Panc1 (cell line): ENCODE data around the gene REC114. TPM values are rescaled to one million over a fixed set of nuclear protein-coding genes. Genes with fewer than 3 reads are reported as not detected.
"Not testable (repeated sequence)": the region's sequence is repeated elsewhere in the genome, so short reads cannot be mapped to it uniquely, and the experiment has no call there.

Source experiments
- ATAC-seq: fragments of 200-7000 bp; cut with Tn5 transposase; 2 replicates; pipeline ENCODE4 v1.9.1; 2020; ENCODE audit warnings: mild to moderate bottlenecking, moderate library complexity
- BruUV-seq: library from RNA; stranded (reverse); fragments of 400-500 nt; replicated peaks from 2 replicates; lab custom pipeline; 2021; lab: Mats Ljungman, UMichigan
- CTCF ChIA-PET: fragments of 300-600 bp; sonication (Branson Sonifier 250); formaldehyde crosslinking; loops from one replicate; lab custom pipeline; 2022; ENCODE audit warnings: antibody characterized with exemption; lab: Charles Lee
- POLR2A ChIA-PET: fragments of 300-600 bp; sonication (Branson Sonifier 250); formaldehyde crosslinking; loops from one replicate; lab custom pipeline; 2022; ENCODE audit warnings: antibody characterized with exemption; lab: Charles Lee
- DNase-seq: peaks from one replicate; pipeline ENCODE4 v3.0.0-alpha.2; 2010; ENCODE audit warnings: low read depth, low spot score
- H3K27ac ChIP-seq: 2 replicates; pipeline ENCODE4 v1.5.1; 2011; ENCODE audit warnings: mild to moderate bottlenecking, low read length, inconsistent platforms
- H3K27me3 ChIP-seq: fragments of 200-500 bp; sonication (Bioruptor generic); 2 replicates; pipeline ENCODE4 v1.6.0; 2014; ENCODE audit warnings: low read length, inconsistent platforms; ENCODE audit not compliant: control insufficient read depth, insufficient read depth
- H3K36me3 ChIP-seq: fragments of 200-500 bp; sonication (Bioruptor generic); 2 replicates; pipeline ENCODE4 v1.5.1; 2014; ENCODE audit warnings: inconsistent platforms, mild to moderate bottlenecking, low read length, moderate library complexity; ENCODE audit not compliant: control insufficient read depth, insufficient read depth
- H3K4me1 ChIP-seq: 2 replicates; pipeline ENCODE4 v1.5.1; 2011; ENCODE audit warnings: inconsistent platforms, mild to moderate bottlenecking, low read length, moderate library complexity; ENCODE audit not compliant: control insufficient read depth, insufficient read depth
- H3K4me3 ChIP-seq, 2 experiments: 2 replicates each; pipeline ENCODE4 v1.5.1; 2011 to 2012; ENCODE audit warnings: low read depth in 2 of 2, low read length in 2 of 2, mild to moderate bottlenecking in 2 of 2, inconsistent platforms in 1 of 2, moderate library complexity in 1 of 2
- H3K9me3 ChIP-seq: fragments of 200-500 bp; sonication (Bioruptor generic); 2 replicates; pipeline ENCODE4 v1.5.1; 2014; ENCODE audit warnings: low read depth, mild to moderate bottlenecking, inconsistent platforms, low read length, moderate library complexity; ENCODE audit not compliant: control insufficient read depth, insufficient read depth
- CTCF ChIP-seq: fragments of 450-650 bp; IDR thresholded peaks from 2 replicates; pipeline ENCODE4 v1.5.1; 2017; ENCODE audit warnings: mild to moderate bottlenecking
- POLR2AphosphoS5 ChIP-seq: IDR thresholded peaks from 2 replicates; pipeline ENCODE4 v1.6.1; 2012; ENCODE audit warnings: mild to moderate bottlenecking, low read depth, low read length, moderate library complexity
- REST ChIP-seq, 2 experiments: IDR thresholded peaks; 2 replicates each; pipeline ENCODE4 v1.6.1; 2011 to 2012; ENCODE audit warnings: low read depth in 2 of 2, control low read depth in 1 of 2, low read length in 1 of 2, mild to moderate bottlenecking in 1 of 2, moderate library complexity in 1 of 2; ENCODE audit not compliant: insufficient read depth in 1 of 2
- SIN3A ChIP-seq: IDR thresholded peaks from 2 replicates; pipeline ENCODE4 v1.6.1; 2012; ENCODE audit warnings: low read depth, mild to moderate bottlenecking, low read length, moderate library complexity, borderline replicate concordance; ENCODE audit not compliant: insufficient read depth
- TCF7L2 ChIP-seq: IDR thresholded peaks from 2 replicates; pipeline ENCODE4 v1.6.1; 2011; ENCODE audit warnings: mild to moderate bottlenecking, low read depth, low read length, inconsistent platforms
- in situ Hi-C: cut with HindIII; loops from 2 replicates; pipeline ENCODE4 v1.10.0; 2016; ENCODE audit warnings: low sequenced_read_pairs, low pct_unique_long_range_greater_than_20kb
- intact Hi-C: fragments of 100-400 bp; cut with micrococcal nuclease; formaldehyde crosslinking; loops from one replicate; pipeline ENCODE4 v1.10.0; 2022; ENCODE audit not compliant: unreplicated experiment
- total RNA-seq: library from RNA; stranded (reverse); gene quantifications from one replicate; pipeline ENCODE4 v1.2.1, GENCODE V29; 2021; ENCODE audit not compliant: unreplicated experiment

The REC114 gene
- total RNA-seq, 1 experiment from 2014 or later = not detected

- BruUV-seq = no TSS peak
- DNase-seq (no peak), ATAC-seq (no peak)
- peaks cover 16% of the 10 kb centered on the region for H3K27me3 ChIP-seq
- intact Hi-C loops = no loop called here
- no peaks in the 10 kb centered on the region for H3K9me3 ChIP-seq
- in situ Hi-C loops = no loop called here
- TF ChIP-seq SIN3A = no peak
- TF ChIP-seq REST (IDR thresholded peaks at IDR 0.05; ENCODE audit: insufficient read depth in 1 of 2, low read depth in 2 of 2, low read length in 1 of 2) = no peak
- no peak for TF ChIP-seq POLR2AphosphoS5
- no peak for TF ChIP-seq CTCF
- no peak for TF ChIP-seq TCF7L2
- no peaks in the 10 kb centered on the region for H3K4me1 ChIP-seq
- ChIA-PET POLR2A (no interaction called here), CTCF (no interaction called here)
- no peak overlapping the region for H3K4me3 ChIP-seq
- no peak overlapping the region for H3K27ac ChIP-seq
- H3K36me3 ChIP-seq = no peaks in the 10 kb centered on the region
These were observed 16.5 kb upstream of the REC114 start for GRCh38 chr15:73426323-73426994.

GRCh38 chr15:73431329-73431728 is 11.6 kb upstream of the REC114 start:
- H3K36me3 ChIP-seq, intact Hi-C loops, CTCF ChIA-PET, H3K9me3 ChIP-seq, BruUV-seq, H3K27ac ChIP-seq, in situ Hi-C loops, POLR2A ChIA-PET, DNase-seq, H3K4me3 ChIP-seq, H3K4me1 ChIP-seq, ATAC-seq: not testable (repeated sequence)
- peaks cover 19% of the 10 kb centered on the region for H3K27me3 ChIP-seq

GRCh38 chr15:73433873-73434272 is 9.1 kb upstream of the REC114 start:
- in situ Hi-C loops = no loop called here
- H3K9me3 ChIP-seq = no peaks in the 10 kb centered on the region
- no peak for TF ChIP-seq POLR2AphosphoS5
- no peak for TF ChIP-seq TCF7L2
- no peak for TF ChIP-seq REST (IDR thresholded peaks at IDR 0.05; ENCODE audit: insufficient read depth in 1 of 2, low read depth in 2 of 2, low read length in 1 of 2)
- TF ChIP-seq CTCF = no peak
- TF ChIP-seq SIN3A = no peak
- intact Hi-C loops = no loop called here
- no peaks in the 10 kb centered on the region for H3K4me1 ChIP-seq
- H3K36me3 ChIP-seq = no peaks in the 10 kb centered on the region
- ChIA-PET CTCF (interaction anchor here (0.7 to 1.1 kb wide), 2 partner anchors 125 to 128 kb away, joined by 4 to 8 read pairs; no protein-coding TSS in a partner anchor), POLR2A (no interaction called here)
- H3K27ac ChIP-seq = no peak overlapping the region
- H3K4me3 ChIP-seq = no peak overlapping the region
- DNase-seq (no peak), ATAC-seq (no peak)
- H3K27me3 ChIP-seq = peaks cover 24% of the 10 kb centered on the region
- no TSS peak for BruUV-seq
